ENCODE data around the gene NHERF2.
"Not testable (repeated sequence)": the region's sequence is repeated elsewhere in the genome, so short reads cannot be mapped to it uniquely, and the experiment has no call there.

The NHERF2 gene

DNA sequence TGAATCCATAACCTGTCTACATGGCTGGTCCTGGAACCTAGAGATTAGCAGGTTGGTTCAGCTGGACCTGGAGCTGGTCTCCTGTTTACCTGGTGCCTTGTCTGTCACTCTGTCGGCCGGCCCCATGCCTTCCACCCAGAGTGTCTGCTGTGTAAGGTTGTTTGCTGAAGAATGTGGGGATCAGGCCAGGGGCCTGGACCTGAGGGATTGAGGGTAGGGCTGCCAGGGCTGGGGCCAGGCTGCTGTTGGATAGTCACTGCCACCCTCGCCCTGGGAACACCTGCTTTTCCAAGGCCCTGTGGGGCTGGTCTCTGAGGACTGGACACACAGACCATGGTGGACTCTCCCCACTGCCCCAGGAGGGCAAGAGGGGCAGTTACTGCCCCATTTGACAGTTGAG is 1.4 kb downstream of the NHERF2 start:
- no peak for DNase-seq (ENCODE audit: low read depth)

DNA sequence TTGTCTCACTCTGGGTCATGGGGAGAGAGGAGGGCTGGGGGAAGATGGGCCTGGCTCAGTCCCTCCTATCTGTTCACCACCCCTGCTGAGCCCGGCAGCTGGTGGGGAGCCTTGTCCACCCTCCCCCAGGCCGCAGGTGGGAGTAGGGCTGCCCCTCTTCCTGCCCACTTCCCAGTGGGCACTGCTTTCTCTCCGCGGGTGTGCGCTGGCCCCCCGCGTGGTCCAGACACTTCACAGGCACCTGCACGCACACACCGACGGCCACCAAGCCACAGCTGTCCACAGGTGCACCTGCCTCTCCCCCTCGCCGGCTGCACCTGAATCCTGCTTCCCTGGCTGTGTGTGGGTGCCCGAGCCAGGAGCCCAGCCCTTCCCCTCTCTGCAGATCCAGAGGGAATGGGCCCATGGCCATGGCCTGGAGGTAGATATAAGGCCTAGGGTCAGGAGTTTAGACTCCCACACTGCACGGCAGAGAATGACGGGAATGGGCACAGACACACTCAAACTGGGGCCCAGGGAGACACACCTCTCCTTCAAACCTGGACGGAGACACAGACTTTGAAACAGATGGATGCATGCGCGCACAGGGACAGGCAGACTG is 2.0 kb downstream of the NHERF2 start:
- DNase-seq (ENCODE audit: low read depth) = no peak

DNA sequence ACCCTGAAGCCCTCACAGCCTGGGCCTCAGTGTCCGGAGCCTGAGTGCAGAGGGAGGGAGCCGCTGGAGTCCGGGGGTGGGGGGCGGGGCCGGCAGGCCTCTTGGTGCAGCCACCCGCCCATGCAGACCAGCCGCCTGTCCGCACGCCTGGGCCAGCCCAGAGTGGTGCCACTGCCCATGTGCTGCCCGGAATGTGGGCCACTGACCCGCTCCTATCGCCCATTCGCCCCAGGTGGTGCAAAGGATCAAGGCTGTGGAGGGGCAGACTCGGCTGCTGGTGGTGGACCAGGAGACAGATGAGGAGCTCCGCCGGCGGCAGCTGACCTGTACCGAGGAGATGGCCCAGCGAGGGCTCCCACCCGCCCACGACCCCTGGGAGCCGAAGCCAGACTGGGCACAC is 2.6 kb downstream of the NHERF2 start:
- DNase-seq (ENCODE audit: low read depth) = no peak

DNA sequence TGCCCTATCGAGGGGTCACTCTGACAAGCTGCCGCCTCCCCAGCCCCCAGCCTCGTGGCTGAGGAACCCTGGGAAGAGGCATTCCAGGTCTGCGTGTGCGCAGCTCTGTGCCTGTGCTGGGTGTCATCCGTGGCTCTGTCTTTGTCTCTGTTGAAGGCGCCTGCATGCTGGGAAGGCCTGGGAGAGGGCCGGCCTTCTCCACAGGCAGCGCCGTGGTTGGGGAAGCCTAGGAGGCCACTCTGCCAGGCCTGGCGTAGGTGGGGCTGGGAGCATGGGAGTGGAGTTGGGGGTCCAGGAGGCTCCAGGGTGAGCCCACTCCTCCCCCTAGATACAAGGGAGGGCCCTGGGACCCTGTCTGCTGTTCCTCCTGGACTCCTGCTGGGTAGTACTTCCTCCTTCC is 3.3 kb downstream of the NHERF2 start:
- DNase-seq (ENCODE audit: low read depth) = no peak

DNA sequence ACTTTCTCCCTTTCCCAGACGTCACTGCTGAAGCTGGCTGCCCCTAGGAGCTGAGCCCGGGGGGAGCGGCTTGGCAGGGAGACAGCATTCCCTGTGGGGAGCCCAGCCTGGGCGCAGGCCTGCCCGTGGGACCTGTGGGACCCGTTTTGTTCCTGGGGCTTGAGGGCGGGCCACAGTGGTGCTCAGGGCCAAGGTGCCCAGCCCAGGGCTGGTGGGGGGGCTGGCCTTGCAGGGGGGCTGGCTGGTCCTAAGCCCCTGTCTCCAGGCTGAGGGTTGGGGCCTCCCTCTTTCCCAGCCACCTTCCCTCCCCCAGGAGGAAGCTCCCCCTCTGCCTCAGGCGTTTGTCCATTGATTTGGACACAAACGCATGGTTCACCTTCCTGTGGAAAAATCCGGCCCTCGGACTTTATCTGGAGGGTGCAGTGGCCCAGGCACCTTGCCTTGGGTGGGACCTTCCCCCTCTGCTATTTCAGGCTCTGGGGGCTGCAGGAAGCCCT is 4.4 kb downstream of the NHERF2 start:
- DNase-seq (ENCODE audit: low read depth) = no peak

DNA sequence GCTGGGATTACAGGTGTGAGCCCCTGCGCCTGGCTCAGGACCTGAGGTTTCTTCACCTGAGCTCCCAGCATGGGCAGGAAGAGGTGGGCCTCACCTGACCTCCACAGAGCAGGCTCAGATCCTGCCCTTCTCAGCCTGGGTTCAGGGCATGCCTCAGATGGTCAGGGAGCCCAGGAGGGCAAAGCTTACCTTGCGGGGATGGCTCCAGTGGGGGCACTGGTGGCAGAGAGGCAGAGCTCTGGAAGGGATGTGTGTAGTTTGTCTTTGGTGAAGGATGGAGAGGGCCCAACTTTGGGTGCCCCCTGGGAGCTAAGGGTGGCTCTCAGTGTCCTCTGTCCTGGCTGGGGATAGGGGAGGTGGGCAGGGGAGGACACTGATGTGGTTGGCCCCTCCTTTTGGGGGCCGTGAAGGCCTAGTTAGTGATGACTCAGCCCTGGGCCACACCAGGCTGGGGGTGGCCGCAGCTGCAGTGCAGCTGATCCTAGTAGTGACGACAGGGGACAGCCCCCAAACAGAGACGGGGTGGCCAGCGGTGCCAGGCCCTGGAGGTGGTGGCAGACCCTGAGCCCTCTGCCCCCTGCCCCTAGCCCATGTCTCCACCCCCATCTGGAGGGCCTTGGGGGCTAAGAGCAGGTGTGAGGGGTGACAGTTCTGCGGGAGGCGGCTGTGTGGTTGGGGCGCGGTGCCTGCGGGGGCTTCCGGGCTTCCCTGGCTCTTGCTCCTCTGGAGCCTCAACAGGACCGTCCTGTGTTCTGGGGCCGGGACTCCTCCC is 5.8 kb downstream of the NHERF2 start:
- DNase-seq (ENCODE audit: low read depth) = no peak

DNA sequence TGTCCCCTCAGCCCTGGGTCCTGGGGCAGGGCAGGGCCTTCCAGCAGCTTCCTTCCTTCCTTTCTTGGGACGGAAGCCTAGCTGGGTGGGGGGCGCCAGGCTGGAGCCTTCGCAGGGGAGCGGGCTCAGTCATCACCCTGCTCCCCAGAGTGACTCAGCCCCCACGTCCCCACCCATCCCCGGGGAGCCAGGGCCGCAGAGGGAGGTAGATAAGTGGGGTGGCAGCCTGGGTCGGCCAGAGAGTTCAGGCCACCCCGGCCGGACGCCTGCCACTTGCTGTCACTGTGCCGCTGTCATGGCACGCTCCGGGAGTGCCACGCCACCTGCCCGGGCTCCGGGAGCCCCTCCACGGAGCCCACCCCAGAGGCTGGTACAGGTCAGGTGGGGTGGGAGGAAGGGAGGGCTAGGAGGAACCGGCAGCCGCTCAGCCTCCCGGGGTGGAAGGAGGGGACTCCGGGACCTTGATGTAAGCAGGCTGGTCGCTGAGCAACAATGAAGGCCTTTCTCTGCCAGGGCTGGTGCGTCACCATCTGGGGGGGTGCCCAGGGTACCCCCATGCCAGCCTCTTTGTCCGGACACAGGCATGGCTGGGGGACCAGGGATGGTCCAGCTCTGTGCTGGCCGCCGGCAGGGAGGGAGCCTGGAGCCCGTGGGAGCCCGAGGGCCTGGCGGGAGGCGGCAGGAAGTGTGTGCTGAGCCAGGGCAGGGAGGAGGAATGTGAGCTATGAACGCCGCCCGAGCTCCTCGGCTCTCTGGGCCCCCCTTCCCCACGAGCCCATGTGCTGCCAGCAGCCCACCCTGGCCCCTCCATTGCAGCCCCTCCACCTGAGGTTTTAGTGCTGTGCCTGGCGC is 6.6 kb downstream of the NHERF2 start:
- DNase-seq (ENCODE audit: low read depth) = no peak

DNA sequence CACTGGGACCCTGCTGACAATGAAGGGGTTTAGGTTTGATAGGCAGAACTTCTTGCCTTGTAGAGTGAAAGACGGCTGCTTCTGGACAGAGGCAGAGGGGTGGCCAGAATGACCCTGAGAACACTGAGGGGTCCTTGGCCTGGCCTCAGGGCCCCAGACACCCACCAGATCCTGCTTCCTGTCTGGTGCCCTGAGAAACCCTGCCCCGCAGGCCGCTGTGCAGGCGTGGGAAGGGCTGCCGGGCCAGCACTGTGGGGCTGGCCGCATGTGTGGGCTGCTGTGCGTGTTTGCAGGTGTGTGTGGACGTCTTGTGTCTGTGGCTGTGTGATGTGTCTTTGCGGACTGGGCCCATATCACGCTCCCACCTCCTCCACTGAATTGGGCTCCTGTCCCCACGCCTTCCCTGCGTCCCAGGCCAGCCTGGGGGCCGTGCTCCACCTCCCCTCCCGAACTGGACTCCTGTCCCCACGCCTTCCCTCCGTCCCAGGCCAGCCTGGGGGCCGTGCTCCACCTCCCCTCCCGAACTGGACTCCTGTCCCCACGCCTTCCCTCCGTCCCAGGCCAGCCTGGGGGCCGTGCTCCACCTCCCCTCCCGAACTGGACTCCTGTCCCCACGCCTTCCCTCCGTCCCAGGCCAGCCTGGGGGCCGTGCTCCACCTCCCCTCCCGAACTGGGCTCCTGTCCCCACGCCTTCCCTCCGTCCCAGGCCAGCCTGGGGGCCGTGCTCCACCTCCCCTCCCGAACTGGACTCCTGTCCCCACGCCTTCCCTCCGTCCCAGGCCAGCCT is 7.4 kb downstream of the NHERF2 start:
- not testable (repeated sequence) for DNase-seq (ENCODE audit: low read depth)

DNA sequence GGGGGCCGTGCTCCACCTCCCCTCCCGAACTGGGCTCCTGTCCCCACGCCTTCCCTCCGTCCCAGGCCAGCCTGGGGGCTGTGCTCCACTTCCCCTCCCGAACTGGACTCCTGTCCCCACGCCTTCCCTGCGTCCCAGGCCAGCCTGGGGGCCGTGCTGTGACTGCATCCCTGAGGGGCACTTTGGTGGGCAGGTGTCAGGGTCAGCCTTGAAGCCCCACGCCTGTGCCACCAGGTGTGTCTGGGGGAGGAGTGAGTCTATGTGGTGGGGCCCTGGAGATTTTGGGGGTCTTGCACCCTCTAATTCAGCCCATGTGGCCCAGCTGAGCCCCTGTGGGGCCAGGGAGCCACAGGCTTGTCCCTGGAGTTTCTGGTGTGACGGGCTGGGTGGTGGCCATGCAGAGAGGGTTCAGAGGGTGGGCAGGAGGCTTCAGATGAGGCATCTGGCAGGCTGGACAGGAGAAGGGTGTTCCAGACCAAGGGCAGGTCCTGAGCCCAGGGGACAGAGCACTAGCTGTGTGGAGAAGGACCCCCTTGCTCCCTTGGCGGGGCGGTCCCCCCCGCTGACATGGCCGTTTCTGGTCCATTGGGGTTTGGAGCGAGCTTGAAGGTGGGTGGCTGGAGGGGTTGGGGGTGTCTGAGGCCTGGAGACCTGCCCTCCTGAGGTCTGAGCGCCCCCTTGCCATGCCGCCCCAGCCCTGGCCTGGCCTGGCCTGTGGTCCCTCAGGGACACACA is 8.2 kb downstream of the NHERF2 start:
- no peak for DNase-seq (ENCODE audit: low read depth)

DNA sequence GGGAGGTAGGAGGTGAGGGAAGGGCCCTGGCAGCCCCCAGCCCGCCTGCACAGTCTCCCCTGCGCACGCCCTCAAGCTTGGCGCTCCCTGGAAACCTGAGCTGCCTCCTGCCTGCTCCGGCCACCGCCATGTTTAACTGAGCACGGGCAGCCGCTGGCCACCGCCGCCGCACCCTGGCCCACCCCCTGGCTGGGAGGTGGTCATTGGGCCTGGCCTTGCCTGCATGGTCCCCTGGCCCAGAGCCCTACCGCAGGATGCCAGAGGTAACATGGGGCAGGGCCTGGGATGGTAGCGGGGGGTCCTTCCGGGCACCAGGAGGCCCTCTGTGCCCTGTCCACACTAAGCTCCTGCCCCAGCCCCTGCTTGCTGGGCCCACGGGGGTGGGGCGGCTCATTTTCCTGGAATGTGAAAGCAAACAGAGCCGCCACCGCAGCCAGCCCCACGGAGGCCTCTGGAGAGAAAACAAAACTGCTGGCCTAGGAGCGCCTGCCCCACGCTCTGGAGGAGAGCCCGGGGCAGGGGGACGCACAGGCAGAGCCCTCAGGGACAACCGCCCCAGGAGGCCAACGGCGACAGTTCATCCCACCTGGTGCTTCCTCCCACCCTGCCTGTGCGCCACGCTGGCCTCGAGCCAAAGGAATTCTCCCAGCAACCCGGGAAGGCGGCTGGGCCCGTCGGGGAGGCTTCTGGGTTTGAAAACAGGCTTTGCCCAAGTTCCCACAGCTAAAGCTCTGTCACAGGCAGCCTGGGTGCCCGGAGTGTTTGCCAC is 8.9 kb downstream of the NHERF2 start:
- DNase-seq (ENCODE audit: low read depth) = no peak

DNA sequence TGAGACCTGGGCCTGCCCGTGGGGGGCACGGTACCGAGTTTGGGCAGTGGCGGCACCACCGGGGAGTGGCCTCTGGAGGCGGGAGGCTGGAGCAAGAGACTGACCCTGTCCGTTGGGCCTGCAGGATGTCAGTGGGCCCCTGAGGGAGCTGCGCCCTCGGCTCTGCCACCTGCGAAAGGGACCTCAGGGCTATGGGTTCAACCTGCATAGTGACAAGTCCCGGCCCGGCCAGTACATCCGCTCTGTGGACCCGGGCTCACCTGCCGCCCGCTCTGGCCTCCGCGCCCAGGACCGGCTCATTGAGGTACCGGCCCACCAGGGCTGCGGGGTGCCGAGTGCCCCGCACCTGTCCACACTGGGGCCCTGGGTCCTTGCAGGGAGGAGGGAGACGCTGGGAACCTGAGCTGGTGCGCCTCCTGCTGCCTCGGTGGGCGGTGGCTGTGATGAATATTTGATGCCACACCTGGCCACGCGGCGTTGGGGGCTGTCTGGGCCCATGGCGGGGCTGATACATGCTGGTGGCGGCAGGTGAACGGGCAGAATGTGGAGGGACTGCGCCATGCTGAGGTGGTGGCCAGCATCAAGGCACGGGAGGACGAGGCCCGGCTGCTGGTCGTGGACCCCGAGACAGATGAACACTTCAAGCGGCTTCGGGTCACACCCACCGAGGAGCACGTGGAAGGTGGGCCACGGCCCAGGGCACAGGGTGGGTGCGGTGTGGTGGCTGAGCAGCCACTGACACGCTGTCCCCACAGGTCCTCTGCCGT is 9.7 kb downstream of the NHERF2 start:
- no peak for DNase-seq (ENCODE audit: low read depth)

DNA sequence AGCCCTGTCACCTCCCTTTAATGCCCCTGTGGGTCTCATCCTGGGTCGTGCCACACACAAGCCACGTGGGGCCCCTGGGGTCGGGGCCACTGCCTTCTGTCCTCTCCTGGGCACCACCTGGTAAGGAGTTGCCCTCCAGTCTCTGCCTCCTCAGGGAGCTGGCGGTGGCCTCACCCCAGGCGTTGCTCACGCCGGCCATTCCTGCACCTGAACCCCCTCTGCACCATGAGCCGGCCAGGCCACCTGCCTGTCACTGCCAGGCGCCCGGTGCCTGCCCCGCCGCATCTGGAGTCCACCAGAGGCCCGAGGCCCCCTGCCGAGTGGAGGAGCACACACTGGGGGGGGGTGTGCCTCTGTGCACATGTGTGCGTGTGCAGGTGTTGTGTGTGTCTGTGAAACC is 10.4 kb downstream of the NHERF2 start:
- DNase-seq (ENCODE audit: low read depth) = no peak

DNA sequence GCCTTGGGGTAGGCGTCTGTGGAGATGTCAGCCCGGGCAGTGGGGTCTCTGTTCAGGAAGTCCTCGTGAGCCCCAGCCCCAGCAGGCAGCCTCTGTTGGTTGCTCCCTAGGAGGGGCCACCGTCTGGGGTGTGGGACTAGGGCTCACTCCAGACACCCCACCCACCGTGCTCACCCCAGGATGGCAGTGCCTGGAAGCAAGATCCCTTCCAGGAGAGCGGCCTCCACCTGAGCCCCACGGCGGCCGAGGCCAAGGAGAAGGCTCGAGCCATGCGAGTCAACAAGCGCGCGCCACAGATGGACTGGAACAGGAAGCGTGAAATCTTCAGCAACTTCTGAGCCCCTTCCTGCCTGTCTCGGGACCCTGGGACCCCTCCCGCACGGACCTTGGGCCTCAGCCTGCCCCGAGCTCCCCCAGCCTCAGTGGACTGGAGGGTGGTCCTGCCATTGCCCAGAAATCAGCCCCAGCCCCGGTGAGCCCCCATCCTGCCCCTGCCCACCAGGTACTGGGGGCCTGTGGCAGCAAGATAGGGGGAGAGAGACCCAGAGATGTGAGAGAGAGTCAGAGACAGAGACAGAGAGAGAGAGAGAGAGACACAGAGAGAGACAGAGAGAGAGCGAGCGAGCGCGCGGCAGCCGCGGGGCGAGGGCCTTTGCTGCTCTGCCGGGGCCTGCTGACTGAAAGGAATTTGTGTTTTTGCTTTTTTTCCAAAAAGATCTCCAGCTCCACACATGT is 11.1 kb downstream of the NHERF2 start:
- DNase-seq (ENCODE audit: low read depth) = no peak

DNA sequence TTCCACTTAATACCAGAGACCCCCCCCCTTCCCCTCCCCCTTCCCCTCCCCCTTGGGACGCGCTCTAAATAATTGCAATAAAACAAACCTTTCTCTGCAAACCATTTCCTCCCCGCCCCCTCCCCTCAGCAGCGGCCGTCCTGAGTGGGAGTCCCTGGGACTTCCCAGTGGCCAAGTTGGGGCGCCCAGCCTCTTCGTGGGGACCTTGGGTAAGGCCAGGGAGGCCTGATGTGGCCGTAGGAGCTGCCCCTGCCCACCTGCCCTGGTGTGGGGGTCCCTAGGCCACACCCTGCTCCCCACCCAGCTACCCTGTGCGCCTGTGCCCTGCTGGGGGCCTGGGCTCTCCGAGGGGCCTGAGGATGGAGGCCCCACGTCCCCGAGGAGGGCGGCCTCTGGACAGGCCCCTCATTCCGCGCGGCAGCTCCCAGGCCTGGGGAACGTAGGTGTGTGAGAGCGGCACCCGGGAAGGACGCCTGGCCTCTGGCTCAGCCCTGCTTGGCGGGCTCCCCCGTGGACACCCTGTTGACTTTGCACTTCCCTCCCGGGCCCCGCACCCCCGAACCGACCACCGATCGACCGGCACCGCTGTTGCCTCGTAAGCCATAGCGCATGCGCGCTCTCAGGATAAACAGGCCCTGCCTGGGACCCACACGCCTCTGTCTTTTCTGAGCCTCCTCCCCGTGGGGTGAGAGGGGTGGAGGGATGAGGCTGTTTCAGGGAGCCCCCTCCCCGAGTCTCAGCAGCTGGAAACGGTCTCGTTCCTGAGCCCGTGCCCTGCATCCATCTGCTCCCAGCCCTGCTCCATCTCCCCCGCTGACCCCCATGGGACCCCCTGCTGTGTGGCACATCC is 11.9 kb downstream of the NHERF2 start:
- DNase-seq (ENCODE audit: low read depth) = no peak

DNA sequence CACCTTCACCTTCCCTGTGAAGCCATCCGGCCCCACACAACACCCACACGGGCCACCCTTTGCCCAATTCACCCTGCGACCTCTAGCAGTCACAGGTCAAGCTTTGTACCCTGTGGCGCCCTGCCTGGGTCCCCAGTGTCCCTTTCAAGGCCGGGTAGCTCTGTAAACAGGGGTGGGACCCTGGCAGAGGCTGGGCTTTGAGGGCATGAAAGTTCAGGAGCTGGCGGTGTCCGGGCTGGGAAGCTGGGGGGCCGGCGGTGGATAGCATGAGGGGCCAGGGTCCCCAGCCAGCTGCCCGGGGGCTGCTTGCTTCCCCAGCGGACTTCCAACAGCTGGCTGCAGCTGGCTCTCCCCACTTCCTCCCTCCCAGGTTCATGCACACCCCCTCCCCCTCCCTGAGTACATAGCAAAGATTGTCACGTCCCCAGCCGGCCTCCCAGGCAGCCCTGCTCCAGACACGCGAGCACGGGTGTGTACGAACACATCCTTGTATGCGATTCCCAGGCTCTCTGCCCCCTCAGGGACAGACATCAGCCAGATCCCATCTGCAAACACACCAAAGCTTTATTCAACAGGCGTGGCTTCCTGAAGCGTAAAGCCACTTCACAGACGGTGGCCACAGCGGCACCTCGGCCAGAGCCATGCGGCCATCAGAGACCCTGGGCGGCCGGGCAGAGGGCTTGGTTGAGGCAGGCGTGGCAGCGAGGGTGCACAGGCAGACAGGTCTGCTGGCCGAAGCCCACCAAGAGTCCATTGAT is 12.8 kb downstream of the NHERF2 start:
- no peak for DNase-seq (ENCODE audit: low read depth)

DNA sequence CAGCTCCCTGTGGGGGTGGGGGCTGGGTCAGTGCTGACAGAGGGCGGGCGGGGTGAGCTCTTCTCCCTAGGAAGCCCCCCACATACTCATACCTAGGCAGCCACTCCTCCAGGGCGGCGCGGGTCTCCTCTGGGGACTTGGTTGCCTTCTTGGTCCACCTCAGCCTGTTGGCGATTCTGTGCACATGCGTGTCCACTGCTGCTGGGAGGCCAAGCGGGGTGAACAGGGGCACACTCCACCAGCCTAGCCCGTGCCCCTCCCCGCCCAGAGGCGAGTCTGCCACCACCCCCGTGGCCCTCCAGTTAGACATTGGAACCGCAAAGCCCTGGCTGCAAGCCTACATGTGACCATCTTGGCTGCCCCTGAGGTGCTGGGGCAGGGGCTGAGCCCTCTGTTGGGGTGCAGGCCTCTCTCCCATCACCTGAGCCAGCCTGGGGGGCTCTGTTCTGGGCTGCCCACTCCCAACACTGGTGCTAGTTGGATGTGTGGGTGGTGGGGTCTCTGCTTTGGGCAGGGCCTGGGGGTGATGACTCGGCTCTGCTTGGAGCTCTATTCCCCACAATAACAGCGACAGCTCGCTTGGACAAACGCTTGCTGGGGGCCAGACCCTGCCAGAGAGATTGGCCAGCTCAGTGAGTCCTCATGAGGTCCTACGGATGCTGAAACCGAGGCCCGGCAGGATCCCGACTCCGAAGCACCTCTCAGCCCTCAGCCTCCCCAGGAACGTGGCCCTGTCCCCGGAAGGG is 13.5 kb downstream of the NHERF2 start:
- DNase-seq (ENCODE audit: low read depth) = no peak

Data from CMK (cell line).